Mucosa of stomach (tissue), 1 donor: ENCODE results near the gene MED12.
A peak's percentile ranks its signal among the peaks of the same experiment; 100 is the strongest.

ENCODE experiments used
- H3K27me3 ChIP-seq: one replicate; pipeline ENCODE4 v1.7.0; 2013; ENCODE audit warnings: mild to moderate bottlenecking, low read length; ENCODE audit not compliant: control insufficient read depth, insufficient read depth
- H3K36me3 ChIP-seq: one replicate; pipeline ENCODE4 v1.7.0; 2013; ENCODE audit warnings: low read length; ENCODE audit not compliant: control insufficient read depth, insufficient read depth
- H3K4me1 ChIP-seq: one replicate; pipeline ENCODE4 v1.7.0; 2013; ENCODE audit warnings: mild to moderate bottlenecking, low read length; ENCODE audit not compliant: control insufficient read depth, insufficient read depth
- H3K4me3 ChIP-seq: one replicate; pipeline ENCODE4 v1.7.0; 2013; ENCODE audit warnings: low read length
- H3K9ac ChIP-seq: one replicate; pipeline ENCODE4 v1.7.0; 2013; ENCODE audit warnings: mild to moderate bottlenecking, low read length, moderate library complexity
- H3K9me3 ChIP-seq: one replicate; pipeline ENCODE4 v1.7.0; 2013; ENCODE audit warnings: mild to moderate bottlenecking, low read length, moderate library complexity; ENCODE audit not compliant: control insufficient read depth
- donor health status: Pancreatic carcinoma.

The MED12 gene

DNA sequence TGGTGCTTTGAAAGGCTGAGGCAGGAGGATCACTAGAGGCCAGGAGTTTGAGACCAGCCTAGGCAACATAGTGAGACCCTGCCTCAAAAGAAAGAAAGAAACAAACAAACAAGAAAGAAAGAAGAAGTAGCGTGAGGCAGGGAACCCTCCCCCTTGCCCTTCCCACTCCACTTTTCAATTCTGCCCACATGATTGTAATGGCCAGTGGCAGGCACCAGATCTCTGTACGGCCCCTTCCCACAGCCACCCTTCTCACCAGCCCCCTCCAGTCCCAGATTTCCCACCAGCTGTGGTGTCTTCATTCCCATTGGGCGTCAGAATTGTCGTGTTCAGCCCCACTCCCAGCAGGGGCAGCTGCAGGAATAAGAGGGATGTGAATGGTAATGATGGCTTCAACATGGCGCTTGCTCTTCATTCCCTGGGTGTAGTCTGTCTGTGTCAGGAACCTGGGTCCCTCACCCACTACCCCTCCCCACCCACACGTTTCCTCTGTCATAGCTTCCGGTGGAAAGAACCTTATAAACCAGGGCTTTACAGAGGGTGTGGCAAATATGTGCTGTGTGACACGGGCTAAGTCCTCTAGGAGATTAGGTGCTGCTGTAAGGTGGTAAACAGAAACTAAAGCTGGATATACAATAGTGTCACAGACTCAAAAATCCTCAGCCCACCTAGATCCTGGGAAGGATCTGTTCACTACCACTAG is 7.1 kb upstream of the MED12 start, which contains the start of gene IL2RG:
IL2RG (minus strand) TSS at position 437 of the 703 bp plus-strand sequence; CDS start at position 399, 38 bp downstream.
- Histone ChIP-seq H3K36me3 (no peaks in the 10 kb centered on the region), H3K9ac (peak within 1 kb of the TSS; percentile 47), H3K4me3 (no peak within 1 kb of the TSS), H3K4me1 (peaks cover 12% of the 10 kb centered on the region), H3K27me3 (no peaks in the 10 kb centered on the region), H3K9me3 (no peaks in the 10 kb centered on the region)

DNA sequence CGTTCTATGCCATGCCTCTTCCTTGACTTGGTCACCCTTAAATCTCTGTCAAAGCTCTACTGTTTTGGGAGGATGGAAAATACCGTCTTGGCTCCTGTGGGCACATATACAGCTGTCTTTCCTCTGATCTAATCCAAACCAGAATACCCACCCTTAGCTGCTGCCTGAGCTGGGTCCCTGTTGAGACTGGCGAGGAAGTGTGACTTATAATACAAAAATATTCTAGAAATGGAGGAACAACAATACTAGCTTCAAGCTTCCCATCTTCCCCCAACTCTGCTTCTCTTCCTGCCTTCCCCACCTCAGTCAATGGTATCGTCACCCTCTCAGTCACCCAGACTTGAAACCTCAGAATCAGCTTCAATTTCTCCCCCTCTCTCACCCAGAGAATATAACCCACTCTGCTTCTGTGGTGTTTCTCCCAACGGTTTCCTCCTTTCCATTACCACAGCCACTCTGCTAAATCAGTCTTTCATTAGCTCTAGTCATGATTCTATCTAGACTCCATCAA is 6.4 kb upstream of the MED12 start:
- H3K36me3 ChIP-seq = no peaks in the 10 kb centered on the region
- H3K27me3 ChIP-seq = no peaks in the 10 kb centered on the region
- H3K9me3 ChIP-seq = no peaks in the 10 kb centered on the region
- peak overlapping the region; percentile 15 for H3K9ac ChIP-seq
- peaks cover 12% of the 10 kb centered on the region for H3K4me1 ChIP-seq
- H3K4me3 ChIP-seq = no peak overlapping the region

DNA sequence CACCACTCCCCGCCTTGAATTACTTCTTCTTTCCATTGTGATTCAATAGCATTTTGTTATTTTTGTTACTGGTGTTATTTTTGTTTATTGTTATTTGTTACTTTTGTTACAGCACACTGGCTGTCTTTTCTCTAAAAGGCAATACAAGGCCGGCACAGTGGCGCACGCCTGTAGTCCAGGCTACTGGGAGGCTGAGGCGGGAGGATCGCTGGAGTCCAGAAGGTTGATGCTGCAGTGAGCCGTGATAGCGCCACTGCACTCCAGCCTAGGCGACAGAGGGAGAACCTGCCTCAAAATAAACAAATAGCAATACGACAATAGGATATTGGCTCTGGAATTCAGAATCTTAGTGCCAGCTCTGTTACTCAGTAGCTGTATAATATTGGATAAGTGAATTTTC is 1.0 kb upstream of the MED12 start:
- no peaks in the 10 kb centered on the region for H3K9me3 ChIP-seq
- no peak overlapping the region for H3K9ac ChIP-seq
- H3K4me3 ChIP-seq = no peak overlapping the region
- peaks cover 9% of the 10 kb centered on the region for H3K4me1 ChIP-seq
- no peaks in the 10 kb centered on the region for H3K36me3 ChIP-seq
- no peaks in the 10 kb centered on the region for H3K27me3 ChIP-seq

DNA sequence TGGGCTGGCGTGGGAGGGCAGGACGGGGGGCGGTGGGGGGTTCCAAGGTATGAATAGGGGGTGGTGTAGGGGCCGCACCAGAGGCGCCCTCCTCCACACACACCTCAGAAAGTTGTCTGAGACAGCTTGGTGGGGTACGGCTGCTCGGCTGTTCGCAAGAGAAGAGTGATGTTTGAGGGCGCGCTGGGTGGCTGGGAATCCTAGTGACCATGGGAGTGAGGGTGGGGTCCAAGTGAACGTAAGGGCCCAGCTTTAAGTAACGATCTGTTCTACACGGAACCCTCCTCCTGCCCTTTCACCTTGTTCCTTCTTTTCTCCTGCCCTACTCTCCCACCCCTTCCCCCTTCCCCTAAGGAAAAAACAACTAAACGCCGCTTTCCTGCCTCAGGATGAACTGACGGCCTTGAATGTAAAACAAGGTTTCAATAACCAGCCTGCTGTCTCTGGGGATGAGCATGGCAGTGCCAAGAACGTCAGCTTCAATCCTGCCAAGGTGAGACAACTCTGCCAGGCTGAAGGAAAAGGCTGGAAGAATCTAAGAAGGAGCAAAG is 664 bp downstream of the MED12 start:
- H3K9ac ChIP-seq = peak overlapping the region; percentile 86
- H3K4me1 ChIP-seq = peaks cover 9% of the 10 kb centered on the region
- peaks cover under 1% of the 10 kb centered on the region for H3K36me3 ChIP-seq
- no peaks in the 10 kb centered on the region for H3K9me3 ChIP-seq
- no peaks in the 10 kb centered on the region for H3K27me3 ChIP-seq
- peak overlapping the region; percentile 41 for H3K4me3 ChIP-seq

DNA sequence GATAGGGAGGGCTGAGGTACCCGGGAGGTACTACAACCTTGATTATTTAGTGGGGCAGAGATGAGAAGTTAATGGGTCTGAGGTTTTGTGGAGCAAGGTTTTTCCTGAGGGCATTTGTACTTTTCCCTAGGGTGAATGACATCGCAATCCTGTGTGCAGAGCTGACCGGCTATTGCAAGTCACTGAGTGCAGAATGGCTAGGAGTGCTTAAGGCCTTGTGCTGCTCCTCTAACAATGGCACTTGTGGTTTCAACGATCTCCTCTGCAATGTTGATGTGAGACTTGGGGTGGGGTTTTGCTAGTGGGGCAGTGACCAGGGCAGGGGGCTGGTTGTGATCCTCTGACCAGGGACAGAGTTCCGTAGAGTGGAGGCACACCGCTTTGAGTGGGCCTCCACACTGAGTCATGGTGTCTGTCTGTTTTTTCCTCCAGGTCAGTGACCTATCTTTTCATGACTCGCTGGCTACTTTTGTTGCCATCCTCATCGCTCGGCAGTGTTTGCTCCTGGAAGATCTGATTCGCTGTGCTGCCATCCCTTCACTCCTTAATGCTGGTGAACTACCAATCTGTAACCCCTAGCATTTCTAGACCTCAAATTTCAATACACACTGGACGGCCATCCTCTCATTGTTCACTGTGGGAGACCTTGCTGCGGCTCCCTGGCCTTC is 9.9 kb downstream of the MED12 start:
- Histone ChIP-seq H3K9ac (no peak overlapping the region), H3K9me3 (no peaks in the 10 kb centered on the region), H3K4me1 (peaks cover 9% of the 10 kb centered on the region), H3K27me3 (no peaks in the 10 kb centered on the region), H3K36me3 (peaks cover 11% of the 10 kb centered on the region), H3K4me3 (no peak overlapping the region)

DNA sequence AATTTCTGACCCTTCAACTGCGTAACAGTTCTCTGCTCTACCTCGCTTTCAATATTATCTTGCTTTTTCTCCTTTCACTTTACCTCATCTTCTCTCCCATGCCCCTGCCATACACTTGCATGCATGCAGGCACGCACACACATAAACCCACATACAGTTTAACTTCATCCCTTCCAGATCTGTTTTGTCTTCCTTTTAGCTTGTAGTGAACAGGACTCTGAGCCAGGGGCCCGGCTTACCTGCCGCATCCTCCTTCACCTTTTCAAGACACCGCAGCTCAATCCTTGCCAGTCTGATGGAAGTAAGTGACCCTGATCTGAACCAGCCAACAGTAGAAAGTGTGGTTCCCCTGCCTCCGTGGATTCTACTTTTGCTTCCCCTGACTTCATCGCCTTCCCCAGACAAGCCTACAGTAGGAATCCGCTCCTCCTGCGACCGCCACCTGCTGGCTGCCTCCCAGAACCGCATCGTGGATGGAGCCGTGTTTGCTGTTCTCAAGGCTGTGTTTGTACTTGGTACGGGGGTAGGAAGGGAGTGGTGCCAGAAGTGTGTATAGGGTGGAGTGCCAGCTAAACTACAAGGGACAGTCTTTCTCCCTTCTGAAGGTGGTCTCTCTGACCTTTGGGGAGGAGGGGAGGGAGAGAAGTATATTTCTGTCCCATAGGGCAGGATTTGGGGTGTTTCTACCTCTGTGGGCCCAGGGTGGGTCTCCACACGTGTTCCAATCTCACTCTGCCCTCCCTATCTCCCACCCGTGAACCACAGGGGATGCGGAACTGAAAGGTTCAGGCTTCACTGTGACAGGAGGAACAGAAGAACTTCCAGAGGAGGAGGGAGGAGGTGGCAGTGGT is 10.7 kb downstream of the MED12 start:
- Histone ChIP-seq H3K27me3 (no peaks in the 10 kb centered on the region), H3K9me3 (no peaks in the 10 kb centered on the region), H3K36me3 (peaks cover 10% of the 10 kb centered on the region), H3K4me1 (peaks cover 9% of the 10 kb centered on the region), H3K4me3 (no peak overlapping the region), H3K9ac (no peak overlapping the region)

DNA sequence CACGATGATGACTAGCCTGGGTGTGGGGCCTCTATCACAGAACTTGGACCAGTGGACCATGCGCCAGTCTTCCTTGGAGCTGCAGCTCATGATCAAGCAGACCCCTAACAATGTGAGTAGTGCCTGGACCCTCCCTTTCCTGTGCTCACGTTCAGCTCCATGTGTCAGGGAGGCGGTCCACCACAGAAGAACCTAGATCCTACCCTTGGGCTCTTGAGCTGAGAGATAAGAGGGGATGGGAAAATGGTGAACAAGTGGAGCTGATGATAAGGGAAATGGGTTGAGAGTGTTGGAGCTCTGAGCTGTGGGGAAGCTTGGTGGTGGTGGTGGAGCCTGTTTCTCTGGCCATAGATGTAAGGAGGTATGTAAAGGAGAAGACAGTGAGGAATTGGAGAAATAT is 13.1 kb downstream of the MED12 start:
- H3K4me3 ChIP-seq = no peak overlapping the region
- H3K9ac ChIP-seq = no peak overlapping the region
- H3K27me3 ChIP-seq = no peaks in the 10 kb centered on the region
- H3K36me3 ChIP-seq = peaks cover 9% of the 10 kb centered on the region
- peaks cover 9% of the 10 kb centered on the region for H3K4me1 ChIP-seq
- no peaks in the 10 kb centered on the region for H3K9me3 ChIP-seq

DNA sequence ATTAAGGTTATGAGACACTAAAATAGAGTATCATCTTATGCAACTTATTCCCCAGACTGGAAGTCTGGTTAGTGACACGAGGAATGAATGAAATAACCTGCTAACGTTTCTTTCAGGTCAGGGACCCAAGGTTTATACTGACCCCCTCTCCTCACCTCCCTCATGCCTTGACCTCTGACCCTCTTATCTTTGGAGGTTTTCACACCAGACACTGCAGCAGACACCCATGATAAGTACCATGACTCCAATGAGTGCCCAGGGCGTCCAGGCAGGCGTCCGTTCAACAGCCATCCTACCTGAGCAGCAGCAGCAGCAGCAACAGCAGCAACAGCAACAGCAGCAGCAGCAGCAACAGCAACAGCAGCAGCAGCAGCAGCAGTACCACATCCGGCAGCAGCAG is 22.0 kb downstream of the MED12 start:
- Histone ChIP-seq H3K4me3 (no peak overlapping the region), H3K36me3 (peaks cover under 1% of the 10 kb centered on the region), H3K9ac (no peak overlapping the region), H3K4me1 (peaks cover 6% of the 10 kb centered on the region), H3K9me3 (no peaks in the 10 kb centered on the region), H3K27me3 (no peaks in the 10 kb centered on the region)

DNA sequence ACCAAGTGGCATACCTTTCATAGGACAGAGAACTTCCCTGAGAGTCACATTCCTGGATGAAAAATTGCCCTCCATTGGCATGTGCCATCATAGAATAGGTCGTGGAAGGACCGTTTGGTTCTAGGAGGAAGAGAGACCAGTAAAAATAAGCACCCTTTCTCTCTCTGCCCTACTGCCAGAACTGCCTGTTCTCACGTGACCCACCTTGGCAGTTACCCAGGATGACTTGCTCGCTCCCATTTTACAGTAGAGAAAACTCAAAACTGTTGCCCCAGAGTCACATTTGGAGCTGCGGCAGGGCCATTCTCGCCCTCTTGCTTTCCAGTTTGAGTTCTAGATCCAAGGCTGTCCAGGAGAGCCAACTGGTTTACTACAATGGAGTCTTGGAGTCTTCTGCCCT is 25.1 kb downstream of the MED12 start:
- no peaks in the 10 kb centered on the region for H3K27me3 ChIP-seq
- H3K4me1 ChIP-seq = peaks cover 10% of the 10 kb centered on the region
- H3K9me3 ChIP-seq = no peaks in the 10 kb centered on the region
- no peak overlapping the region for H3K4me3 ChIP-seq
- H3K9ac ChIP-seq = no peak overlapping the region
- H3K36me3 ChIP-seq = no peaks in the 10 kb centered on the region

DNA sequence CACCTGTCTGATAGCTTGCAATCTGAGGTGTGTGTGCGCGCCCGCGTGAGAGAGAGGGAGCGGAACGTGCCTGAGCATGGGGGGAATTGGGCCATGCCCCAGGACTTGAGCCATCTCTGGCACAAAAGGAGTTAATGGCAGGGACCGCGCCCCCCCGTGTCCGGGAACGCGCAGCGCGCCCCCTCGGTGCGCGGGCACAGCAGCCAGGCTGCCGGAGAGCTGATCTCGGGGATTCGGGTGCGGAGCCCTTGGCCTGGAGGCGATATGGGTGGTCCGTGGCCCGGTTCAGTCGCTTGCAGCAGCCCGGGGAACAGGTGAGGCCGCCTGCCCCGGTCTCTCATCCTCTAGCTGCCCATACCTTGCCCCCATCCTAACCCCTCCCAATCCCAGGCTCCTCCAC is 26.3 kb downstream of the MED12 start, which contains the start of gene NLGN3:
NLGN3 (plus strand) TSS at position 191 of the 400 bp plus-strand sequence. CDS start 2,909 bp downstream, outside the sequence.
- H3K27me3 ChIP-seq = no peaks in the 10 kb centered on the region
- H3K4me3 ChIP-seq = peak within 1 kb of the TSS; percentile 8
- H3K36me3 ChIP-seq = no peaks in the 10 kb centered on the region
- H3K9me3 ChIP-seq = no peaks in the 10 kb centered on the region
- H3K4me1 ChIP-seq = peaks cover 10% of the 10 kb centered on the region
- peak within 1 kb of the TSS; percentile 15 for H3K9ac ChIP-seq

DNA sequence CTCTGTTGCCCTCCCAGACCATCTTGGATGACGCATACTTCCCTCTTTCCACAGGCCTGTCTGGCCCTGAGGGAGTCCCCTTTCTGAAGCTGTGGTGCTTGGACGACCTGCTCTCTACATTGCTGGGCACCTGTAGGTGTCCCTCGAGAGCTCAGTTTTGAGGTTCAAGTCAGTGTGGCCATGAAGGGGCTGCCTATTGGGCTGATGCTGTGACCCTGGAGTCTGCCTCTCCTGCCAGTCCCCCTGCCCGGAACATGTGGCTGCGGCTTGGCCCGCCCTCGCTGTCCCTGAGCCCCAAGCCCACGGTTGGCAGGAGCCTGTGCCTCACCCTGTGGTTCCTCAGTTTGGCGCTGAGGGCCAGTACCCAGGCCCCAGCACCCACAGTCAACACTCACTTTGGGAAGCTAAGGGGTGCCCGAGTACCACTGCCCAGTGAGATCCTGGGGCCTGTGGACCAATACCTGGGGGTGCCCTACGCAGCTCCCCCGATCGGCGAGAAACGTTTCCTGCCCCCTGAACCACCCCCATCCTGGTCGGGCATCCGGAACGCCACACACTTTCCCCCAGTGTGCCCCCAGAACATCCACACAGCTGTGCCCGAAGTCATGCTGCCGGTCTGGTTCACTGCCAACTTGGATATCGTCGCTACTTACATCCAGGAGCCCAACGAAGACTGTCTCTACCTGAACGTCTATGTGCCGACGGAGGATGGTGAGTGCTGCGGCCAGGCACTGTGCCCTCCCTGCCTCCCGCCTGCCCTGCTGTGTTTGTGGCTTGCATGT is 29.3 kb downstream of the MED12 start:
- Histone ChIP-seq H3K9ac (no peak overlapping the region), H3K4me3 (no peak overlapping the region), H3K9me3 (no peaks in the 10 kb centered on the region), H3K27me3 (no peaks in the 10 kb centered on the region), H3K36me3 (no peaks in the 10 kb centered on the region), H3K4me1 (peaks cover 10% of the 10 kb centered on the region)
